SK-N-MC (cell line): Measurements from ENCODE around the gene SIAH3.

Experiments
- EZH2 ChIP-seq: fragments of 200-600 bp; sonication (generic); IDR thresholded peaks from one replicate; pipeline ENCODE4 v1.6.1; 2017; ENCODE audit warnings: antibody characterized with exemption
- POLR2AphosphoS5 ChIP-seq: IDR thresholded peaks from 2 replicates; pipeline ENCODE4 v1.6.1; 2012; ENCODE audit warnings: mild to moderate bottlenecking, low read depth, low read length, borderline replicate concordance

DNA sequence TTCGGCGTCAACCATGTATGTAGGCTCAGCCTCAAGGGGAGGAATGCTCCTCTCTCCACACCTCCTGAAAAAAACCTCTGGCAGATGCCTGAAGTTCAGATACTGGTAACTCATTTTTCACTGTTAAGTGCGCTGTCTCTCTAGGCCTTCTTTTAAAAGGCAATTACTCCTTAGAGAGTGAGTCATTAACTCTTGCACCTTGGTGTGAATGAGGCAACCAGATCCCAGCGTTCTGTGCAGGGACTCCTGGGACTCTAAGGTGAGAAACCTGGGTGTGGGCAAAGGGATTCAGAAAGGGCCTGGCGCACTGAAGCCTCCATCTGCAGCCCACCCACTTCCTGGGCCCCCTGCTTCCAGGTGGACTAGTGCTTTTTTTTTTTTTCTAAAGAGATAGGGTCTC, 71.7 kb downstream of the SIAH3 start:
- TF ChIP-seq EZH2 (no peak), POLR2AphosphoS5 (no peak)
